GM23338 (cell line): Measurements from ENCODE around the gene PPL. TPM values are rescaled to one million over a fixed set of nuclear protein-coding genes. Genes with fewer than 3 reads are reported as not detected.

ENCODE experiments used
- ATAC-seq: fragments of 200-7000 bp; cut with Tn5 transposase; 3 replicates; pipeline ENCODE4 v1.9.1; 2020
- DNase-seq: peaks from one replicate; pipeline ENCODE4 v3.0.0-alpha.2; 2015; ENCODE audit warnings: low spot score
- H2AFZ ChIP-seq: fragments of 200-600 bp; sonication (generic); 2 replicates; pipeline ENCODE4 v1.8.0; 2016; ENCODE audit warnings: antibody characterized with exemption, mild to moderate bottlenecking, moderate library complexity
- H3F3A ChIP-seq: fragments of 200-600 bp; sonication (generic); replicated peaks from 2 replicates; pipeline ENCODE4 v1.8.0; 2017; ENCODE audit warnings: antibody characterized with exemption, mixed run types, low read depth
- H3K27ac ChIP-seq: fragments of 200-600 bp; sonication (generic); 2 replicates; pipeline ENCODE4 v1.6.1; 2016; ENCODE audit warnings: low read depth
- H3K27me3 ChIP-seq: fragments of 200-600 bp; sonication (generic); 2 replicates; pipeline ENCODE4 v1.8.0; 2016; ENCODE audit warnings: mild to moderate bottlenecking, mixed run types, moderate library complexity; ENCODE audit not compliant: insufficient read depth
- H3K36me3 ChIP-seq: fragments of 200-600 bp; sonication (generic); 2 replicates; pipeline ENCODE4 v1.8.0; 2016; ENCODE audit warnings: mild to moderate bottlenecking; ENCODE audit not compliant: insufficient read depth
- H3K4me1 ChIP-seq: fragments of 200-600 bp; sonication (generic); 2 replicates; pipeline ENCODE4 v1.8.0; 2016; ENCODE audit warnings: mild to moderate bottlenecking, moderate library complexity; ENCODE audit not compliant: insufficient read depth
- H3K4me2 ChIP-seq: fragments of 200-600 bp; sonication (generic); 2 replicates; pipeline ENCODE4 v1.7.1; 2017; ENCODE audit warnings: mixed run types
- H3K4me3 ChIP-seq: fragments of 200-600 bp; sonication (generic); 2 replicates; pipeline ENCODE4 v1.6.1; 2016; ENCODE audit warnings: mixed run types
- H3K79me2 ChIP-seq: fragments of 200-600 bp; sonication (generic); replicated peaks from 2 replicates; pipeline ENCODE4 v1.8.0; 2017; ENCODE audit warnings: mild to moderate bottlenecking; ENCODE audit not compliant: insufficient read depth
- H3K9me2 ChIP-seq: fragments of 200-600 bp; sonication (generic); 2 replicates; pipeline ENCODE4 v1.8.0; 2017; ENCODE audit not compliant: insufficient read depth
- H4K20me1 ChIP-seq: fragments of 200-600 bp; sonication (generic); replicated peaks from 2 replicates; pipeline ENCODE4 v1.8.0; 2017; ENCODE audit warnings: mild to moderate bottlenecking; ENCODE audit not compliant: insufficient read depth
- H3K27ac Mint-ChIP-seq: 2 replicates; pipeline ENCODE4 v1.8.0; 2020; ENCODE audit warnings: inconsistent platforms, mild to moderate bottlenecking, moderate library complexity, mixed read lengths
- H3K27me3 Mint-ChIP-seq: 3 replicates; pipeline ENCODE4 v1.8.0; 2022; ENCODE audit warnings: low read depth, mild to moderate bottlenecking, moderate library complexity, mixed read lengths, inconsistent platforms; ENCODE audit not compliant: insufficient read depth, poor library complexity
- H3K36me3 Mint-ChIP-seq: 3 replicates; pipeline ENCODE4 v1.8.0; 2021; ENCODE audit warnings: low read depth, mild to moderate bottlenecking, inconsistent platforms, moderate library complexity, mixed read lengths
- H3K4me1 Mint-ChIP-seq: 3 replicates; pipeline ENCODE4 v1.8.0; 2020; ENCODE audit warnings: mild to moderate bottlenecking, inconsistent platforms, mixed read lengths
- H3K4me3 Mint-ChIP-seq: 3 replicates; pipeline ENCODE4 v1.8.0; 2021; ENCODE audit warnings: moderate library complexity, mild to moderate bottlenecking, inconsistent platforms, mixed read lengths
- H3K9me3 Mint-ChIP-seq: 3 replicates; pipeline ENCODE4 v1.8.0; 2020; ENCODE audit warnings: moderate library complexity, mild to moderate bottlenecking, inconsistent platforms, mixed read lengths
- CREB1 ChIP-seq: fragments of 250-450 bp; sonication (Bioruptor Pico); IDR thresholded peaks from 2 replicates; pipeline ENCODE4 v1.5.0; 2020; ENCODE audit warnings: low read depth, mild to moderate bottlenecking, moderate library complexity
- EZH2 ChIP-seq: fragments of 200-600 bp; sonication (generic); IDR thresholded peaks from one replicate; pipeline ENCODE4 v1.8.0; 2017; ENCODE audit warnings: antibody characterized with exemption, mild to moderate bottlenecking, low read depth; ENCODE audit not compliant: unreplicated experiment
- EZH2phosphoT487 ChIP-seq: fragments of 200-600 bp; sonication (generic); IDR thresholded peaks from one replicate; pipeline ENCODE4 v1.8.1; 2018; ENCODE audit warnings: antibody characterized with exemption; ENCODE audit not compliant: unreplicated experiment
- JUNB ChIP-seq: IDR thresholded peaks from one replicate; pipeline ENCODE4 v1.6.1; 2016; ENCODE audit warnings: antibody characterized with exemption; ENCODE audit not compliant: unreplicated experiment
- NANOG ChIP-seq: IDR thresholded peaks from 2 replicates; pipeline ENCODE4 v1.6.1; 2016; ENCODE audit warnings: antibody characterized with exemption, borderline replicate concordance
- POLR2AphosphoS5 ChIP-seq: IDR thresholded peaks from 2 replicates; pipeline ENCODE4 v1.6.1; 2016; ENCODE audit warnings: antibody characterized with exemption, low read depth
- REST ChIP-seq: IDR thresholded peaks from one replicate; pipeline ENCODE4 v1.6.1; 2018; ENCODE audit warnings: antibody characterized with exemption; ENCODE audit not compliant: unreplicated experiment
- STAT1 ChIP-seq: IDR thresholded peaks from one replicate; pipeline ENCODE4 v1.6.1; 2016; ENCODE audit warnings: antibody characterized with exemption; ENCODE audit not compliant: unreplicated experiment
- ZNF331 ChIP-seq: fragments of 250-450 bp; sonication (Bioruptor Pico); IDR thresholded peaks from 2 replicates; pipeline ENCODE4 v1.5.0; 2020; ENCODE audit warnings: low read depth, mild to moderate bottlenecking, moderate library complexity
- ZNF462 ChIP-seq: fragments of 250-450 bp; sonication (Bioruptor Pico); IDR thresholded peaks from 2 replicates; pipeline ENCODE4 v1.5.0; 2020; ENCODE audit warnings: mild to moderate bottlenecking, moderate library complexity
- polyA plus RNA-seq: library from polyadenylated mRNA; unstranded; fragments of >200 nt; fragmentation: Nextera tagmentation; extraction: Ambion mirVana; gene quantifications from 2 replicates; pipeline ENCODE4 v1.2.1, GENCODE V29; 2016
- total RNA-seq: library from RNA; depleted of rRNA; stranded (reverse); fragments of >200 nt; shearing (Covaris generic); gene quantifications from 2 replicates; pipeline ENCODE4 v1.2.3, GENCODE V29; 2014
- TF ChIP-seq, protein P1 (sequence below): IDR thresholded peaks from 2 replicates; pipeline ENCODE4 v1.6.1; 2016; ENCODE audit warnings: antibody characterized with exemption

The PPL gene
- total and polyA plus RNA-seq, 2 experiments from 2014 or later = 10.6 to 31.7 TPM

DNA sequence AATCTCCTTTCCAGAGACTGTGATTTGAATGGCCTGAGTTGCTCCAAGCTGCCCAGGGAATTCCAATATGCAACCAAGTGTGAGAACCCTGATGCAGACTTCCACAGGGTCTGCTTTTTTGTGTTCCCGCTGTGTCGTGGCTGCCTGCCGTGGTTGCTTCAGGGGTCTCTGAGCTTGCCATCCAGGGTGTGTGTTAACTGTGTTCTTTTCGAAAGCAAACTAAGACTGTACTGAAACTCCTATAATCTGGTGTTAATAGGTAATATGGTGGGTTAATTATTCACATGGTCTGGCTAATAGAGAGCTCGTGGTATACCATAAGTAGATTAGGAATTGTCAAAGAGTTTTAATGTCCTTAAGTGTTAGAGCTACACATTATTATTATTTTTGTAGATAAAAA is 68.9 kb downstream of the PPL start:
- H3K4me1 ChIP-seq = no peaks in the 10 kb centered on the region
- H4K20me1 ChIP-seq = peaks cover 41% of the 10 kb centered on the region
- no peak overlapping the region for H3K4me3 ChIP-seq
- Mint-ChIP-seq H3K4me3 (no peak overlapping the region), H3K27me3 (peaks cover 8% of the 10 kb centered on the region), H3K36me3 (peaks cover 41% of the 10 kb centered on the region), H3K27ac (no peak overlapping the region), H3K9me3 (no peaks in the 10 kb centered on the region), H3K4me1 (no peaks in the 10 kb centered on the region)
- no peak for ATAC-seq
- no peaks in the 10 kb centered on the region for H3K9me2 ChIP-seq
- TF ChIP-seq, protein P1, sequence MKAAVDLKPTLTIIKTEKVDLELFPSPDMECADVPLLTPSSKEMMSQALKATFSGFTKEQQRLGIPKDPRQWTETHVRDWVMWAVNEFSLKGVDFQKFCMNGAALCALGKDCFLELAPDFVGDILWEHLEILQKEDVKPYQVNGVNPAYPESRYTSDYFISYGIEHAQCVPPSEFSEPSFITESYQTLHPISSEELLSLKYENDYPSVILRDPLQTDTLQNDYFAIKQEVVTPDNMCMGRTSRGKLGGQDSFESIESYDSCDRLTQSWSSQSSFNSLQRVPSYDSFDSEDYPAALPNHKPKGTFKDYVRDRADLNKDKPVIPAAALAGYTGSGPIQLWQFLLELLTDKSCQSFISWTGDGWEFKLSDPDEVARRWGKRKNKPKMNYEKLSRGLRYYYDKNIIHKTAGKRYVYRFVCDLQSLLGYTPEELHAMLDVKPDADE = no peak
- TF ChIP-seq ZNF462 (CRISPR knock-in tag) (no peak), STAT1 (no peak)
- H3K79me2 ChIP-seq = peaks cover 63% of the 10 kb centered on the region
- no peaks in the 10 kb centered on the region for H3F3A ChIP-seq
- H2AFZ ChIP-seq = no peak overlapping the region
- no peak overlapping the region for H3K4me2 ChIP-seq
- H3K27me3 ChIP-seq = no peaks in the 10 kb centered on the region
- H3K27ac ChIP-seq = no peak overlapping the region
- no peak for DNase-seq
- H3K36me3 ChIP-seq = peaks cover 8% of the 10 kb centered on the region

DNA sequence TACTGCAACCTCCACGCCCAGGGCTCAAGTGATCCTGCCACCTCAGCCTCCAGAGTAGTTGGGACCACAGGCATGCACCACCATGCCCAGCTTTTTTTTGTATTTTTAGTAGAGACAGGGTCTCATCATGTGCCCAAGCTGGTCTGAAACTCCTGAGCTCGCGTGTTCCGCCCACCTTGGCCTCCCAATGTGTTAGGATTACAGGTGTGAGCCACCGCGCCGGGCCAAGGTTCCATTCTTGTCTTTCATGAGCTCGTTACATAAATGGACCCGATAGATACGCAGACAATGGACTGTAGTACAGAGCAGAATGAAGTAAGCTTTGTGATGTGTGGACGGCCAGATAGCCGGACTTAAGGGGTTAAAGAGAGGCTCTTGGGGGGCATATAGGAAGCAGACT is 70.4 kb downstream of the PPL start:
- DNase-seq (no peak), ATAC-seq (no peak)
- Histone ChIP-seq H3K36me3 (peaks cover 6% of the 10 kb centered on the region), H3K4me2 (no peak overlapping the region), H3K9me2 (no peaks in the 10 kb centered on the region), H3F3A (0 out of 2 replicates have a peak, but pooled peaks cover 5% of the 10 kb centered on the region), H3K79me2 (peaks cover 75% of the 10 kb centered on the region), H3K4me1 (no peaks in the 10 kb centered on the region), H3K4me3 (no peak overlapping the region), H3K27ac (no peak overlapping the region), H2AFZ (no peak overlapping the region), H3K27me3 (no peaks in the 10 kb centered on the region), H4K20me1 (peaks cover 49% of the 10 kb centered on the region)
- no peak overlapping the region for H3K4me3 Mint-ChIP-seq
- peaks cover 37% of the 10 kb centered on the region for H3K36me3 Mint-ChIP-seq
- H3K4me1 Mint-ChIP-seq = no peaks in the 10 kb centered on the region
- H3K27ac Mint-ChIP-seq = no peak overlapping the region
- peaks cover 8% of the 10 kb centered on the region for H3K27me3 Mint-ChIP-seq
- H3K9me3 Mint-ChIP-seq = no peaks in the 10 kb centered on the region
- TF ChIP-seq, protein P1 = no peak
- TF ChIP-seq STAT1 (no peak), POLR2AphosphoS5 (no peak), EZH2 (no peak), CREB1 (CRISPR knock-in tag) (no peak), JUNB (no peak), ZNF331 (CRISPR knock-in tag) (no peak), EZH2phosphoT487 (no peak), NANOG (no peak), REST (no peak)
